Spinal cord (tissue), 10 donors: ENCODE measurements around the gene KRTAP9-2. TPM values are rescaled to one million over a fixed set of nuclear protein-coding genes. Genes with fewer than 3 reads are reported as not detected.

Source experiments
- DNase-seq, 6 donors: peaks; one replicate each; pipeline versions ENCODE4 v3.0.0 to v3.0.0-alpha.2; 2013 to 2015; ENCODE audit warnings: low spot score in 6 of 6, low read depth in 4 of 6
- H3K27ac ChIP-seq: one replicate; pipeline ENCODE4 v1.5.1; 2013; ENCODE audit warnings: low read depth, low read length, control low read depth
- H3K27me3 ChIP-seq: one replicate; pipeline ENCODE4 v1.6.1; 2013; ENCODE audit warnings: low read length; ENCODE audit not compliant: control insufficient read depth, insufficient read depth
- H3K36me3 ChIP-seq: one replicate; pipeline ENCODE4 v1.6.1; 2013; ENCODE audit warnings: low read length; ENCODE audit not compliant: control insufficient read depth, insufficient read depth
- H3K4me1 ChIP-seq: one replicate; pipeline ENCODE4 v1.6.1; 2013; ENCODE audit warnings: low read length; ENCODE audit not compliant: control insufficient read depth, insufficient read depth
- H3K4me3 ChIP-seq: one replicate; pipeline ENCODE4 v1.5.1; 2013; ENCODE audit warnings: low read depth, low read length, control low read depth
- H3K9me3 ChIP-seq: one replicate; pipeline ENCODE4 v1.6.1; 2013; ENCODE audit warnings: low read length; ENCODE audit not compliant: control insufficient read depth, insufficient read depth
- WGBS: methylation state at CpG from one replicate; pipeline ENCODE4 v1.1.5; 2013; ENCODE audit warnings: missing lambda C conversion rate; ENCODE audit not compliant: insufficient coverage; 5-methylcytosine and 5-hydroxymethylcytosine counted together
- polyA plus RNA-seq, 2 donors: library from polyadenylated mRNA; unstranded; fragments of 120-200 nt; gene quantifications; one replicate each; pipeline ENCODE4 v1.2.1, GENCODE V29; 2013; ENCODE audit not compliant: insufficient read length in 2 of 2
- total RNA-seq, 2 donors: library from RNA; depleted of rRNA in 1 of 2; stranded (reverse); fragments of 120-200 nt in 1 of 2; fragments of >200 nt in 1 of 2; gene quantifications; one replicate each; pipeline versions ENCODE4 v1.2.3 to v1.2.4, GENCODE V29; 2013 to 2014
- donor health status: healthy.

Gene KRTAP9-2
- total and polyA plus RNA-seq, 4 donors, result not detected

DNA sequence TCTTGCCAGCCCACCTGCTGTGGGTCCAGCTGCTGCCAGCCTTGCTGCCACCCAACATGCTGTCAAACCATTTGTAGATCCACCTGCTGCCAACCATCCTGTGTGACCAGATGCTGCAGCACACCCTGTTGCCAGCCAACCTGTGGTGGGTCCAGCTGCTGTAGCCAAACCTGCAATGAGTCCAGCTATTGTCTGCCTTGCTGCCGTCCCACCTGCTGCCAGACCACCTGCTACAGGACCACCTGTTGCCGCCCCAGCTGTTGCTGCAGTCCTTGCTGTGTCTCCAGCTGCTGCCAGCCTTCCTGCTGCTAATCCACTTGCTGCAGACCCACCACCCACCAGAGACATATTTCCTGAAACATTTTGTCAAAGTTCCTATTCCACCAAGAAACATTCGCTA is 36.1 kb upstream of the KRTAP9-2 start:
- no peak for DNase-seq
- H3K27ac ChIP-seq, result no peak overlapping the region
- H3K9me3 ChIP-seq, result no peaks in the 10 kb centered on the region
- no peaks in the 10 kb centered on the region for H3K4me1 ChIP-seq
- no peaks in the 10 kb centered on the region for H3K27me3 ChIP-seq
- no peak overlapping the region for H3K4me3 ChIP-seq
- no peaks in the 10 kb centered on the region for H3K36me3 ChIP-seq
- 84% methylated on average over 3 of the region's 3 CpGs for WGBS

DNA sequence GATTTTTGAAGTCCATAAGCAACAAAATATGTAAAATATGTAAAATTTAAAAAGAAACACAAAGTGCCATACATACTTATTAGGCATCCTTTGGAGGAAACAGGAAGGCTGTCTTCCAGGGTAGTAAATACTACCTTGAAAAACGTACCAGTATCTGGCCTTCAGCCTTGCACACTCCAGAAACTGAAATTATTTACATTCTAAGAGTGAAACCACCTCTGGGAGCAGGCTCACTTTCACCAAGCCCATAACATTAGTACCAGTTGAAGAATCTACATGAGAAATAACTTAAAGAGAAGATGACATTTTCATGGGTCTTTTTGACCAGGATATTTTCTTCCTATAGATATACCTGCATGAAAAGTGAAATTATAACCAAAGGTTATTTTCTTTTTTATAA is 30.4 kb upstream of the KRTAP9-2 start:
- Histone ChIP-seq H3K4me3 (no peak overlapping the region), H3K36me3 (no peaks in the 10 kb centered on the region), H3K9me3 (no peaks in the 10 kb centered on the region), H3K27ac (no peak overlapping the region), H3K27me3 (no peaks in the 10 kb centered on the region), H3K4me1 (no peaks in the 10 kb centered on the region)
- no CpG with 5 or more reads among the region's 1 CpG for WGBS
- DNase-seq, result no peak

DNA sequence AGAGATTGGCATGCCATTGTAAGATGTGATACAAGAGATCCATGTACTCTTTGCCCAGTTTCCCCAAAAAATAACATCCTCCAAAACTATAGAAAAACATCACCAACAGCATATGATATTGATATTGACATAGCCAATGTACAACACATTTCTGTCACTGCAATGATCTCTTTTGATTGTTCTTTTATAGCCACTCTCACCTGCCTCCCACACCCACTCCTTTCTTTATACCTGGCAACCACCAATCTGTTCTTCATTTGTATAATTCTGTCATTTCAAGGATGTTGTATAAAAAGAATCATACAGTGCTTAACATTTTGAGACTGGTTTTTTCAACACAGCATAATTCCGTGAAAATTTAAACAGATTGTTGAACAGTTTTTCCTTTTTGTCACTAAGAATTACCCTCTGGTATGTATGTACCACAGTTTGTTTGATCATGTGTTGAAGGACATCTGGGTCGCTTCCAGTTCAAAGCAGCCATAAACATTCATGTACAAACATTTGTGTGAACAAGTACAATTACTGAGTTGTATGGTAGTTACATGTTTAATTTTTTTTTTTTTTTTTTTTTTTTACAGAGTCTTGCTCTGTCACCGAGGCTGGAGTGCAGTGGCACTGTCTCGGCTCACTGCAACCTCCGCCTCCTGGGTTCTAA is 26.9 kb upstream of the KRTAP9-2 start:
- H3K36me3 ChIP-seq, result no peaks in the 10 kb centered on the region
- H3K4me1 ChIP-seq, result no peaks in the 10 kb centered on the region
- H3K27ac ChIP-seq, result no peak overlapping the region
- no peaks in the 10 kb centered on the region for H3K9me3 ChIP-seq
- DNase-seq, result peak in 1 of 6 donors; percentile 79
- H3K4me3 ChIP-seq, result no peak overlapping the region
- WGBS, result 92% methylated on average over 2 of the region's 5 CpGs
- H3K27me3 ChIP-seq, result no peaks in the 10 kb centered on the region

DNA sequence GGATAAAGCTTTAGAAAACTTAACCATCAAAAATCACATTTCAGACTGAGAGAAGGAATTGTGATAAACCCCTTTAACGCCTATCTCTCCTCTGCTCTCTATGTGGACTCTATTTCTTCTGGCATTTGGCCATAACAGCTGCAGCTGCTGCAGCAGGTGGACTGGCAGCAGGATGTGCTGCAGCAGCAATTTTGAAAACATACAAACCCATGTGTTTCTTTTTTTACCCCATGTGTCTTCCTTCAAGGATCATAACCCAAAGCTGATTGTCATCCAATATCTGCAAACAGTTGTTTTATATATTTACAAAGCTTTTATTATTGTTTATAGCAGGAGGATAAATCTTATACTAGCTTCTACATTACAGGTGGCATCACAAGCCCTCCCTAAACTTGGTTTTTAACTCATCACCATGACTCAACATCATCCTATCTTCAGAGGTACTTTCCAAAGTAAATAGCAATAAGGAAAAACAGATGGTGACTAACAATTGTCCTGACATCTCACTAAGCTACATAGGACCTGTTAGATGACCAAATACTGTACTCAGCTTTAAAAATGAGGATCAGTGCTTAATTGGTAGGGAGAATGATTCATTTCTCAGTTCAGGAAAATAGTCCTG is 14.5 kb upstream of the KRTAP9-2 start:
- Histone ChIP-seq H3K4me1 (no peaks in the 10 kb centered on the region), H3K27me3 (no peaks in the 10 kb centered on the region), H3K4me3 (no peak overlapping the region), H3K9me3 (no peaks in the 10 kb centered on the region), H3K36me3 (no peaks in the 10 kb centered on the region), H3K27ac (no peak overlapping the region)
- 50% methylated on average over 1 of the region's 1 CpG for WGBS
- DNase-seq, result peak in 2 of 6 donors; percentile 29 to 56

DNA sequence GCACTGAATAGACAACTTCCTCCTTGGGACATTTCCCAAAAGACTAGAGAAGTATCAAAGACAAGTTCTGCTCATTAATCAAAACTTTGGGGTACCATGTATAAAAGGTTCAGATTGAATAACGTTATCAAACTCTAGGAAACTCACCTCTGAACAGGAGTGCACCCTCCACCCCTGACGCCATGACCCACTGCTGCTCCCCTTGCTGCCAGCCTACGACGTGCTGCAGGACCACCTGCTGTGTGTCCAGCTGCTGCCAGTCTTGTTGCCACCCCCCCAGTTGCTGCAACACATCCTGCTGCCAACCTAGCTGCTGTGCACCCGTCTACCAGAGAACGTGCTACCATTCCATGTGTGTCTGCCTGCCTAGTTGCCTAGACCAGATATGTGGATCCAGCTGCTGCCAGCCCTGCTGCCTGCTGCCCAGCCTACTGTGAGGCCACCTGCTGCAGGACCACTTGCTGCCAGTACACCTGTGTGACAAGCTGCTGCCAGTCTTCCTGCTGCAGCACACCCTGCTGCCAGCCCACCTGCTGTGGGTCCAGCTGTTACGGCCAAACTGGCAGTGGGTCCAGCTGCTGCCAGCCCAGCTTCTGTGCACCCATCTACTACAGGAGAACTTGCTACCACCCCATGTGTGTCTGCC is 13.8 kb upstream of the KRTAP9-2 start:
- Histone ChIP-seq H3K27me3 (no peaks in the 10 kb centered on the region), H3K36me3 (no peaks in the 10 kb centered on the region), H3K27ac (no peak overlapping the region), H3K4me1 (no peaks in the 10 kb centered on the region), H3K4me3 (no peak overlapping the region), H3K9me3 (no peaks in the 10 kb centered on the region)
- WGBS, result 64% methylated on average over 7 of the region's 7 CpGs
- DNase-seq, result no peak

DNA sequence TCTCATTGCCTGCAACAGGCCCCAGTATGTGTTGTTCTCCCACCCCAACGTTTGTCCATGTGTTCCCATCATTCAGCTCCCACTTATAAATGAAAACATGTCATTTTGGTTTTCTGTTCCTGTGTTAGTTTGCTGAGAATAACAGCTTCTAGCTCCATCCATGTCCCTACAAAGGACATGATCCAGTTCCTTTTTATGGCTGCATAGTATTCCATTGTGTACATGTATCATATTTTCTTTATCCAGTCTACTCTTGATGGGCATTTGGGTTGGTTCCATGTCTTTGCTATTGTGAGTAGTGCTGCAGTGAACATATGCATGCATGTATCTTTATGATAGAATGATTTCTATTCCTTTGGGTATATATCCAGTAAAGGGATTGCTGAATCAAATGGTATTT is 10.8 kb upstream of the KRTAP9-2 start:
- no CpG with 5 or more reads among the region's 1 CpG for WGBS
- no peaks in the 10 kb centered on the region for H3K27me3 ChIP-seq
- H3K9me3 ChIP-seq, result no peaks in the 10 kb centered on the region

DNA sequence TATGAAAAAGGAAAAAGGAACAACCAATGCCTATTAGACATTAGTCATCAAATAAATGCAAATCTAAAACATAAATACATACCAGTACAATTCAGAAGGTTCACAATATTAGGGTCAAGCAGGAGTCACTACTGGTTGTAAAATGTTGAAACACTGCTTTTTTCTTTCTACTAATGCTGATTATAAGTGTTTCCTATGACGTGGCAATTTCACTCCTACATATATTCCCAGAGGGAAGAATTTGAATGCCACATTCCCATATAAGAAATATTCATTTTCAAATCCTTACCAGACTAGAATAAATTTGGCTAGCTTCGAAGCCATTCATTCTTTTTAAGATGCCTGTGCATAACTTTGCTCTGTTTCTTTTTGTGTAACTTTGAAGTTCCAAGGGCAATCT is 2.6 kb upstream of the KRTAP9-2 start:
- no peaks in the 10 kb centered on the region for H3K4me1 ChIP-seq
- H3K36me3 ChIP-seq, result no peaks in the 10 kb centered on the region
- DNase-seq, result no peak
- no peaks in the 10 kb centered on the region for H3K9me3 ChIP-seq
- H3K27ac ChIP-seq, result no peak overlapping the region
- whole genome bisulfite sequencing, result no CpG with 5 or more reads among the region's 2 CpGs
- H3K4me3 ChIP-seq, result no peak overlapping the region
- no peaks in the 10 kb centered on the region for H3K27me3 ChIP-seq

More for the DNA sequence above, 10.8 kb upstream of the KRTAP9-2 start:
- Histone ChIP-seq H3K4me3 (no peak overlapping the region), H3K36me3 (no peaks in the 10 kb centered on the region), H3K4me1 (no peaks in the 10 kb centered on the region), H3K27ac (no peak overlapping the region)
- DNase-seq, result no peak

DNA sequence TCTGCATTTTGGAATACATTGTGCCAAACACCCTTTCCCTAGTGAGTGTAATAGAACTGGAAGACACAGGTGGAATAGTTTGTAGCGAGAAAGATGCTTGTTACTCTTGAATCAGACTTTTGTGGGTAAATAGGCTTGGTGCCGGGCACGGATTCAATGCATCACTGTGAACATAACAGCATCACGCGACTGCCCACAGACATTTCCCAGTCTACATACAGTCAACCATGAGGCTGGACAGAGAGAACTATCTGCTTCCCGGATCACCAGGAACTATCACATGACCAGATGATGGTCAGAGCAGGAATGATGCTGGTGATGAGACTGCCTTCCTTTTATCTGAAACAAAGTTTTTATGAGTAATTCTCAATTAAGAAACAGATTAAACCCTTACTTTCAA is 397 bp upstream of the KRTAP9-2 start:
- WGBS, result no CpG with 5 or more reads among the region's 6 CpGs
- Histone ChIP-seq H3K36me3 (no peaks in the 10 kb centered on the region), H3K27ac (no peak overlapping the region), H3K4me3 (no peak overlapping the region), H3K9me3 (no peaks in the 10 kb centered on the region), H3K27me3 (no peaks in the 10 kb centered on the region), H3K4me1 (no peaks in the 10 kb centered on the region)
- no peak for DNase-seq

DNA sequence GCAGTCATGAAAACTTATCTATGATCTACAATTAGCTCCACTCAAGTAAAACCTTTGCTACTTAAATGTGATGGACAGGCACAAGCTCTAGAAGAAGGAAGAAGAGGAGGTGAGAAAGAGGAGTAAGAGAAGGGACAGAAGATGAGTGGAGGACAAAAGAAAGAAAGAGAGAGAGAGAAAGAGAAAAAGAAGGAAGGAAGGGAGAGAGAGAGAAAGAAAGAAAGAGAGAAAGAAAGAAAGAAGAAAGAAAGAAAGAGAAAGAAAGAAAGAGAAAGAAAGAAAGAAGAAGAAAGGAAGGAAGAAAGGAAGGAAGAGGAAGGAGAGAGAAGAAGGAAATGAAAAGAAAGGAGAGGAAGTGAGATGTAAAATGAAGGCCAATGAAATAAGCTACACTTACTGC is 3.6 kb downstream of the KRTAP9-2 start:
- Histone ChIP-seq H3K4me3 (no peak overlapping the region), H3K9me3 (no peaks in the 10 kb centered on the region), H3K27ac (no peak overlapping the region), H3K4me1 (no peaks in the 10 kb centered on the region), H3K36me3 (no peaks in the 10 kb centered on the region), H3K27me3 (no peaks in the 10 kb centered on the region)
- DNase-seq, result no peak

DNA sequence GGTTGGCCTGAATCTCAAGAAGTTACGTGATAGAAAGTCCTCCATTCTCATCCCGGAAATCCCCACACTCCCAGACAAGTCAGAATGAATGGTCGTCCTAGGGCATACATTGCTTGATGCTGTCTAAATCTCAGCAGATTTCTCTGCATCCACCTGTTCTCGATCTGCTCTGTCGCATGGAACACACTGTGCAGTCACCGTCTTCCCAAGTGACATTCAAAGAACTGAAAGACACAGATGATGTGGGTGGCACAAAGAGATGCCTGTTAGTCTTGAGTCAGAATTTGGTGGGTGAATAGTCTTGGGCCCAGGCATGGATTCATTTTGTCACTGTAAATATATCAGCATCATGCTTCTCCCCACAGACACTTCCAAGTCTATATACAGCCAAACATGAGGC is 5.3 kb downstream of the KRTAP9-2 start:
- WGBS, result 93% methylated on average over 6 of the region's 6 CpGs

More for the DNA sequence above, 5.3 kb downstream of the KRTAP9-2 start:
- Histone ChIP-seq H3K4me1 (no peaks in the 10 kb centered on the region), H3K36me3 (no peaks in the 10 kb centered on the region), H3K9me3 (no peaks in the 10 kb centered on the region), H3K27me3 (no peaks in the 10 kb centered on the region), H3K27ac (no peak overlapping the region), H3K4me3 (no peak overlapping the region)
- DNase-seq, result no peak
